SK-N-SH treated with all-trans-retinoic acid at 6 μM for 48 hours (cell line): ENCODE data around the gene PUS7.
"Not testable (repeated sequence)": the region's sequence is repeated elsewhere in the genome, so short reads cannot be mapped to it uniquely, and the experiment has no call there.

Source experiments
- CREB5 ChIP-seq: fragments of 250-450 bp; sonication (Bioruptor Pico); IDR thresholded peaks from 2 replicates; pipeline ENCODE4 v1.5.1; 2020; ENCODE audit warnings: low read depth, mild to moderate bottlenecking, moderate library complexity
- ISL1 ChIP-seq: fragments of 250-450 bp; sonication (Bioruptor Pico); IDR thresholded peaks from 2 replicates; pipeline ENCODE4 v2.1.2; 2022; ENCODE audit warnings: mild to moderate bottlenecking, moderate library complexity
- OSR1 ChIP-seq: fragments of 250-450 bp; sonication (Bioruptor Pico); IDR thresholded peaks from 2 replicates; pipeline ENCODE4 v1.8.0; 2022; ENCODE audit warnings: moderate library complexity, mild to moderate bottlenecking, inconsistent platforms
- TSHZ2 ChIP-seq: fragments of 250-450 bp; sonication (Bioruptor Pico); IDR thresholded peaks from 2 replicates; pipeline ENCODE4 v1.5.0; 2020; ENCODE audit warnings: mild to moderate bottlenecking, moderate library complexity
- ZFP3 ChIP-seq: fragments of 250-450 bp; sonication (Bioruptor Pico); IDR thresholded peaks from 2 replicates; pipeline ENCODE4 v1.5.0; 2020; ENCODE audit warnings: mild to moderate bottlenecking, moderate library complexity

GRCh38 chr7:105450870-105451269, 71.2 kb downstream of the PUS7 start:
- not testable (repeated sequence) for TF ChIP-seq ZFP3; TSHZ2; OSR1 (CRISPR knock-in tag); CREB5 (CRISPR knock-in tag); ISL1 (CRISPR knock-in tag)
